Measurements from ENCODE around the gene CNOT1.
A peak's percentile ranks its signal among the peaks of the same experiment; 100 is the strongest.
"Not testable (repeated sequence)": the region's sequence is repeated elsewhere in the genome, so short reads cannot be mapped to it uniquely, and the experiment has no call there.

The CNOT1 gene

GRCh38 chr16:58497468-58497867, 132.2 kb downstream of the CNOT1 start:
- ChIA-PET CTCF (interaction anchor here (1.0 to 1.1 kb wide), 3 partner anchors 9 to 164 kb away, joined by 4 to 5 read pairs (median 4); no protein-coding TSS in a partner anchor), POLR2A (no interaction called here)
- no peak overlapping the region for H3K4me3 ChIP-seq (ENCODE audit: low read depth, low read length)
- DNase-seq (ENCODE audit: low read depth, low spot score): no peak
- no peak for TF ChIP-seq CTCF (IDR thresholded peaks at IDR 0.05; ENCODE audit: insufficient read depth, low read length, missing control alignments)

GRCh38 chr16:58495521-58496331, 133.9 kb downstream of the CNOT1 start:
- peak overlapping the region; percentile 19 for H3K4me3 ChIP-seq (ENCODE audit: low read depth, low read length)
- no peak for DNase-seq (ENCODE audit: low read depth, low spot score)
- ChIA-PET CTCF (interaction anchor here (0.6 to 4.5 kb wide), 24 partner anchors 9 to 179 kb away, joined by 3 to 62 read pairs (median 4); no protein-coding TSS in a partner anchor), POLR2A (no interaction called here)
- no peak for TF ChIP-seq CTCF (IDR thresholded peaks at IDR 0.05; ENCODE audit: insufficient read depth, low read length, missing control alignments)

- ChIA-PET POLR2A (no interaction called here), CTCF (interaction anchor here (0.6 to 4.5 kb wide), 23 partner anchors 9 to 180 kb away, joined by 3 to 62 read pairs (median 4); no protein-coding TSS in a partner anchor)
- TF ChIP-seq CTCF (IDR thresholded peaks at IDR 0.05; ENCODE audit: insufficient read depth, low read length, missing control alignments): peak; percentile 83
- DNase-seq (ENCODE audit: low read depth, low spot score): peak; percentile 87
- peak overlapping the region; percentile 19 for H3K4me3 ChIP-seq (ENCODE audit: low read depth, low read length)
These were observed 134.6 kb downstream of the CNOT1 start for GRCh38 chr16:58494981-58495520.

- H3K4me3 ChIP-seq (ENCODE audit: low read depth, low read length): no peak overlapping the region
- no peak for DNase-seq (ENCODE audit: low read depth, low spot score)
- ChIA-PET POLR2A (no interaction called here), CTCF (interaction anchor here (0.7 to 4.5 kb wide), 9 partner anchors 10 to 262 kb away, joined by 3 to 62 read pairs (median 3); partner anchors contain the start of gene GINS3)
- TF ChIP-seq CTCF (IDR thresholded peaks at IDR 0.05; ENCODE audit: insufficient read depth, low read length, missing control alignments): no peak
These were observed 135.7 kb downstream of the CNOT1 start for GRCh38 chr16:58493756-58494431.

GRCh38 chr16:58492735-58493134, 136.9 kb downstream of the CNOT1 start:
- H3K4me3 ChIP-seq (ENCODE audit: low read depth, low read length): no peak overlapping the region
- no peak for TF ChIP-seq CTCF (IDR thresholded peaks at IDR 0.05; ENCODE audit: insufficient read depth, low read length, missing control alignments)
- POLR2A ChIA-PET: no interaction called here
- DNase-seq (ENCODE audit: low read depth, low spot score): no peak
- CTCF ChIA-PET: interaction anchor here (0.8 to 4.5 kb wide), 5 partner anchors 21 to 263 kb away, joined by 3 to 62 read pairs (median 10); no protein-coding TSS in a partner anchor

- TF ChIP-seq CTCF (IDR thresholded peaks at IDR 0.05; ENCODE audit: insufficient read depth, low read length, missing control alignments): no peak
- POLR2A ChIA-PET: no interaction called here
These were observed 137.6 kb downstream of the CNOT1 start for GRCh38 chr16:58492066-58492465.

GRCh38 chr16:58490539-58490938, 139.1 kb downstream of the CNOT1 start:
- POLR2A ChIA-PET; H3K4me3 ChIP-seq (ENCODE audit: low read depth, low read length); DNase-seq (ENCODE audit: low read depth, low spot score): not testable (repeated sequence)
- CTCF ChIA-PET: interaction anchor here (1.0 to 1.8 kb wide), 3 partner anchors 146 to 265 kb away, joined by 3 to 23 read pairs (median 3); no protein-coding TSS in a partner anchor

More at GRCh38 chr16:58492066-58492465, 137.6 kb downstream of the CNOT1 start:
- no peak for DNase-seq (ENCODE audit: low read depth, low spot score)
- CTCF ChIA-PET: interaction anchor here (1.1 to 2.5 kb wide), 4 partner anchors 21 to 264 kb away, joined by 3 to 23 read pairs (median 12); no protein-coding TSS in a partner anchor
- H3K4me3 ChIP-seq (ENCODE audit: low read depth, low read length): no peak overlapping the region
